ENCODE measurements around the gene UGT2B7. TPM values are rescaled to one million over a fixed set of nuclear protein-coding genes. Genes with fewer than 3 reads are reported as not detected.

UGT2B7 gene
- total RNA-seq, result 0.36 TPM in 1 of 2 replicates, not detected in the other

DNA sequence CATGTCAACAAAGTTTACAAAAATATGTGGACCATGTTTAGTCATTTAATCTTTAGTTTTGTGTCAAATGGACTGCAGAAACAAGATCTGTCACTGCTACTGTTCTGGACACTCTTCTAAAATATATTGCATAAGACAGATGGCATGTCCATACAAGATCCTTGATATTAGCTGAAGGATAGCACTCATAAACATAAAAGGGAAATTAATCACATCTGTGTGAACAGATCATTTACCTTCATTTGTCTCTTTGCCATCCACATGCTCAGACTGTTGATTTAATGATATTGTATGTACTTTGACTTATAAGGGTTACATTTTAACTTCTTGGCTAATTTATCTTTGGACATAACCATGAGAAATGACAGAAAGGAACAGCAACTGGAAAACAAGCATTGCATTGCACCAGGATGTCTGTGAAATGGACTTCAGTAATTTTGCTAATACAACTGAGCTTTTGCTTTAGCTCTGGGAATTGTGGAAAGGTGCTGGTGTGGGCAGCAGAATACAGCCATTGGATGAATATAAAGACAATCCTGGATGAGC is at the start of gene UGT2B7:
UGT2B7 (plus strand) TSS at position 364 of the 546 bp plus-strand sequence; CDS start at position 411, 47 bp downstream.

Other genes starting within 250 kb of the UGT2B7 start
- gene UGT2A3, start 144.7 kb upstream of the UGT2B7 start, total RNA-seq, result not detected in 2 replicates
- gene UGT2B11, start 118.3 kb downstream of the UGT2B7 start, total RNA-seq, result not detected in 2 replicates
- gene UGT2B28, start 184.0 kb downstream of the UGT2B7 start, total RNA-seq, result not detected in 2 replicates